GM21447 (cell line): Measurements from ENCODE around the gene STARD9.
"Not testable (repeated sequence)": the region's sequence is repeated elsewhere in the genome, so short reads cannot be mapped to it uniquely, and the experiment has no call there.

Source experiments
- ATAC-seq: cut with Tn5 transposase; IDR thresholded peaks from one replicate; pipeline ENCODE4 v1.9.1; 2021; ENCODE audit not compliant: unreplicated experiment

Gene STARD9

GRCh38 chr15:42760759-42761158 is 185.4 kb downstream of the STARD9 start:
- no peak for ATAC-seq

GRCh38 chr15:42761813-42762212 is 186.4 kb downstream of the STARD9 start:
- ATAC-seq = not testable (repeated sequence)

- not testable (repeated sequence) for ATAC-seq
Observed at GRCh38 chr15:42764154-42764731, 188.8 kb downstream of the STARD9 start.

GRCh38 chr15:42766109-42766508 is 190.7 kb downstream of the STARD9 start:
- not testable (repeated sequence) for ATAC-seq
